Panc1 (cell line): ENCODE measurements around the gene ELAC1.

Experiments
- POLR2AphosphoS5 ChIP-seq: IDR thresholded peaks from 2 replicates; pipeline ENCODE4 v1.6.1; 2012; ENCODE audit warnings: mild to moderate bottlenecking, low read depth, low read length, moderate library complexity
- SIN3A ChIP-seq: IDR thresholded peaks from 2 replicates; pipeline ENCODE4 v1.6.1; 2012; ENCODE audit warnings: low read depth, mild to moderate bottlenecking, low read length, moderate library complexity, borderline replicate concordance; ENCODE audit not compliant: insufficient read depth
- TF ChIP-seq, protein P1 (sequence below): fragments of 450-650 bp; IDR thresholded peaks from 2 replicates; pipeline ENCODE4 v1.5.1; 2017; ENCODE audit warnings: mild to moderate bottlenecking
- TF ChIP-seq, protein P2 (sequence below), 2 experiments: IDR thresholded peaks; 2 replicates each; pipeline ENCODE4 v1.6.1; 2011 to 2012; ENCODE audit warnings: low read depth in 2 of 2, control low read depth in 1 of 2, low read length in 1 of 2, mild to moderate bottlenecking in 1 of 2, moderate library complexity in 1 of 2; ENCODE audit not compliant: insufficient read depth in 1 of 2

DNA sequence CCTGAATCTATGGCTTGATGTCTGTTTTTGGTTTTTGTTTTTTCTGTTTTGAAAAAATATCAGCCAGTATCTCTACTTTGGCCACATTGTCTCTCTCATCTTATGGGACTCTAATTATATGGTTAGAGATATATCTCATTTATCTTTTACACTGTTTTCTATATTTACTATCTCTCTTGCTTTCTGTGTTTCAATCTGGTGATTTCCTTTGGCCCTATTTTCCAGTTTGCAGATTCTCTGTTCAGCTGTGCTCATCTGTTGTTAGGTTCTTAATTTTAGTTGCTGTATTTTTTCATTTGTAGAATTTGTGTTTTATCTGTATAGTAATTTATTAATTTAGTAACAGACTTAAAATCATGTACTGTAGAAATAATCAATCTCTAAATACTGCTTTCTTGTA is 41.3 kb upstream of the ELAC1 start:
- TF ChIP-seq POLR2AphosphoS5 (no peak), SIN3A (no peak)
- TF ChIP-seq, protein P1, sequence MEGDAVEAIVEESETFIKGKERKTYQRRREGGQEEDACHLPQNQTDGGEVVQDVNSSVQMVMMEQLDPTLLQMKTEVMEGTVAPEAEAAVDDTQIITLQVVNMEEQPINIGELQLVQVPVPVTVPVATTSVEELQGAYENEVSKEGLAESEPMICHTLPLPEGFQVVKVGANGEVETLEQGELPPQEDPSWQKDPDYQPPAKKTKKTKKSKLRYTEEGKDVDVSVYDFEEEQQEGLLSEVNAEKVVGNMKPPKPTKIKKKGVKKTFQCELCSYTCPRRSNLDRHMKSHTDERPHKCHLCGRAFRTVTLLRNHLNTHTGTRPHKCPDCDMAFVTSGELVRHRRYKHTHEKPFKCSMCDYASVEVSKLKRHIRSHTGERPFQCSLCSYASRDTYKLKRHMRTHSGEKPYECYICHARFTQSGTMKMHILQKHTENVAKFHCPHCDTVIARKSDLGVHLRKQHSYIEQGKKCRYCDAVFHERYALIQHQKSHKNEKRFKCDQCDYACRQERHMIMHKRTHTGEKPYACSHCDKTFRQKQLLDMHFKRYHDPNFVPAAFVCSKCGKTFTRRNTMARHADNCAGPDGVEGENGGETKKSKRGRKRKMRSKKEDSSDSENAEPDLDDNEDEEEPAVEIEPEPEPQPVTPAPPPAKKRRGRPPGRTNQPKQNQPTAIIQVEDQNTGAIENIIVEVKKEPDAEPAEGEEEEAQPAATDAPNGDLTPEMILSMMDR, result no peak
- TF ChIP-seq, protein P2, sequence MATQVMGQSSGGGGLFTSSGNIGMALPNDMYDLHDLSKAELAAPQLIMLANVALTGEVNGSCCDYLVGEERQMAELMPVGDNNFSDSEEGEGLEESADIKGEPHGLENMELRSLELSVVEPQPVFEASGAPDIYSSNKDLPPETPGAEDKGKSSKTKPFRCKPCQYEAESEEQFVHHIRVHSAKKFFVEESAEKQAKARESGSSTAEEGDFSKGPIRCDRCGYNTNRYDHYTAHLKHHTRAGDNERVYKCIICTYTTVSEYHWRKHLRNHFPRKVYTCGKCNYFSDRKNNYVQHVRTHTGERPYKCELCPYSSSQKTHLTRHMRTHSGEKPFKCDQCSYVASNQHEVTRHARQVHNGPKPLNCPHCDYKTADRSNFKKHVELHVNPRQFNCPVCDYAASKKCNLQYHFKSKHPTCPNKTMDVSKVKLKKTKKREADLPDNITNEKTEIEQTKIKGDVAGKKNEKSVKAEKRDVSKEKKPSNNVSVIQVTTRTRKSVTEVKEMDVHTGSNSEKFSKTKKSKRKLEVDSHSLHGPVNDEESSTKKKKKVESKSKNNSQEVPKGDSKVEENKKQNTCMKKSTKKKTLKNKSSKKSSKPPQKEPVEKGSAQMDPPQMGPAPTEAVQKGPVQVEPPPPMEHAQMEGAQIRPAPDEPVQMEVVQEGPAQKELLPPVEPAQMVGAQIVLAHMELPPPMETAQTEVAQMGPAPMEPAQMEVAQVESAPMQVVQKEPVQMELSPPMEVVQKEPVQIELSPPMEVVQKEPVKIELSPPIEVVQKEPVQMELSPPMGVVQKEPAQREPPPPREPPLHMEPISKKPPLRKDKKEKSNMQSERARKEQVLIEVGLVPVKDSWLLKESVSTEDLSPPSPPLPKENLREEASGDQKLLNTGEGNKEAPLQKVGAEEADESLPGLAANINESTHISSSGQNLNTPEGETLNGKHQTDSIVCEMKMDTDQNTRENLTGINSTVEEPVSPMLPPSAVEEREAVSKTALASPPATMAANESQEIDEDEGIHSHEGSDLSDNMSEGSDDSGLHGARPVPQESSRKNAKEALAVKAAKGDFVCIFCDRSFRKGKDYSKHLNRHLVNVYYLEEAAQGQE (IDR thresholded peaks at IDR 0.05; ENCODE audit: insufficient read depth in 1 of 2, low read depth in 2 of 2, low read length in 1 of 2), result no peak
